Measurements from ENCODE around the gene HECTD4.
"Not testable (repeated sequence)": the region's sequence is repeated elsewhere in the genome, so short reads cannot be mapped to it uniquely, and the experiment has no call there.

HECTD4 gene

DNA sequence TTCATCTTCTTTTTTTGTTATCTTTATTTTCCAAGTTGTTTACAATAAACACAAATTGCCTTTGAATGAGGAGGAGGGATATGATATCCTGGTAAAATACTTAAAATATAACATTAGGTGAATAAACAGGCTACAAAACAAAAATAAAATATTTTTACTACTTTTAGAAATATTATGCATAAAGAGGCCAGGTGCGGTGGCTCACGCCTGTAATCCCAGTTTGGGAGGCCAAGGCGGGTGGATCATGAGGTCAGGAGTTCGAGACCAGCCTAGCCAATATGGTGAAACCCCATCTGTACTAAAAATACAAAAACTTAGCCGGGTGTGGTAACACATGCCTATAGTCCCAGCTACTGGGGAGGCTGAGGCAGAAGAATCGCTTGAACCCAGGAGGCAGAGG is 33.3 kb downstream of the HECTD4 start:
- H3K4me3 ChIP-seq (ENCODE audit: low read length); H3K4me1 ChIP-seq (ENCODE audit: control insufficient read depth, low read depth, low read length); H3K27me3 ChIP-seq (ENCODE audit: control insufficient read depth, insufficient read depth, low read length); H3K9me3 ChIP-seq (ENCODE audit: control insufficient read depth, low read depth, low read length); H3K9ac ChIP-seq (ENCODE audit: low read length); H3K27ac ChIP-seq (ENCODE audit: low read length); H3K36me3 ChIP-seq (ENCODE audit: control insufficient read depth, low read depth, low read length): not testable (repeated sequence)

DNA sequence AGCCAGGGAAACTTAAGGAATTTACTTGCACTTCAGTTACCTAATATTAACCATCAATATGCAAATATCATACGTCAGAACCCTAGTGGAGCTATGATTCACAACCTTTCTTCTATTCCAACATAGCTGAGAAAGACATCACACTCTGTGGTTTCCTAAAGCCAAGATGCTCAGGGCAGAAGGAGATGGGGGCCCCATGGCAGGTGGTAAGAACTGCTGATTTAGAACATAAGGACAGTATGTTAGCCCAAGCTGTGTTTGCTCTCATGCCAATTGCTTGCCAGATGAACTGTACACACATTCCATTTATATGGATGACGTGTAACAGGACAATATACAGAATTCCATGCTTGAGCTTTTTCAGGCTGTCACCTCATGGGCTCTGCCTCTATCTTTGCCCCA is 34.6 kb downstream of the HECTD4 start:
- no peaks in the 10 kb centered on the region for H3K27me3 ChIP-seq (ENCODE audit: control insufficient read depth, insufficient read depth, low read length)
- peaks cover 14% of the 10 kb centered on the region for H3K4me1 ChIP-seq (ENCODE audit: control insufficient read depth, low read depth, low read length)
- no peaks in the 10 kb centered on the region for H3K9me3 ChIP-seq (ENCODE audit: control insufficient read depth, low read depth, low read length)
- no peak overlapping the region for H3K4me3 ChIP-seq (ENCODE audit: low read length)
- H3K36me3 ChIP-seq (ENCODE audit: control insufficient read depth, low read depth, low read length): no peaks in the 10 kb centered on the region
- no peak overlapping the region for H3K9ac ChIP-seq (ENCODE audit: low read length)
- no peak overlapping the region for H3K27ac ChIP-seq (ENCODE audit: low read length)

DNA sequence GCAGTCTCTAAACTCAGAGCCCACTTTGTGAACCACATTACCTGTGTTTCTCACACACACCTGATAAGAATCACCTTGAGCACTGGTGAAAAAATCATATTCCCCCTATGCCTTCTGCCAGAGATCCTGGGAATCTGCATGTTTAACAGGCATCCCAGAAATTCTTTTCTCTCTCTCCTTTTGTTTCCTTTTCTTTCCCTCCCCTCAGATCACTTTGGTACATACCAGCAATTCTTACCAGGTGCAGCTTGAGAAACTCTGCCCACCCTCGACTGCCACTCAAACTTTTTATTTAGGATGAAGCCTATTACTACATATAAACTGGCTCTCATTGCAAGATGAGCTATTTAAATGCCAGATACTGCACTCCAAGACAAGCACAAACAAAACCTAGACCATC is 36.0 kb downstream of the HECTD4 start:
- Histone ChIP-seq H3K9ac (ENCODE audit: low read length) (no peak overlapping the region), H3K4me1 (ENCODE audit: control insufficient read depth, low read depth, low read length) (peaks cover 14% of the 10 kb centered on the region), H3K4me3 (ENCODE audit: low read length) (no peak overlapping the region), H3K9me3 (ENCODE audit: control insufficient read depth, low read depth, low read length) (no peaks in the 10 kb centered on the region), H3K27me3 (ENCODE audit: control insufficient read depth, insufficient read depth, low read length) (no peaks in the 10 kb centered on the region), H3K36me3 (ENCODE audit: control insufficient read depth, low read depth, low read length) (no peaks in the 10 kb centered on the region), H3K27ac (ENCODE audit: low read length) (no peak overlapping the region)

DNA sequence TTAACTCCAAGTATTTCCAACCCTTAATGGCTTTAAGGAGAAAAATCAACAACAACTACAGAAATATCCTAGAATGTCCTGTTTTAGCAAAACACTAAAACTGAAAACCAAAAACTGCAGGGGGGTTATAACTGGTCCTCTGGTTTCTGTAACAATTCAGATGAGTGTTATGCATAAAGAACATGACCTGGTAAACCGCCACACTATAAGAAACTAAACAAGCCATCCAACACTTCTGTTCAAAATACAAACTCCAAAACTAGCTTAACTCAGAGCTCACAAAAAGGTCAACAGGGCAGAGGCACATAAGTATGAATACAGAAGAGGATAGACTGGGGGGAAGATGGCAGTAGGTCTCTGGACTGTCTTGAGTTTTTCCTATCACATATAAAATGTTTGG is 38.0 kb downstream of the HECTD4 start:
- H3K9ac ChIP-seq (ENCODE audit: low read length): no peak overlapping the region
- H3K27me3 ChIP-seq (ENCODE audit: control insufficient read depth, insufficient read depth, low read length): no peaks in the 10 kb centered on the region
- H3K27ac ChIP-seq (ENCODE audit: low read length): no peak overlapping the region
- no peaks in the 10 kb centered on the region for H3K36me3 ChIP-seq (ENCODE audit: control insufficient read depth, low read depth, low read length)
- H3K4me3 ChIP-seq (ENCODE audit: low read length): no peak overlapping the region
- H3K4me1 ChIP-seq (ENCODE audit: control insufficient read depth, low read depth, low read length): peaks cover 14% of the 10 kb centered on the region
- H3K9me3 ChIP-seq (ENCODE audit: control insufficient read depth, low read depth, low read length): no peaks in the 10 kb centered on the region

DNA sequence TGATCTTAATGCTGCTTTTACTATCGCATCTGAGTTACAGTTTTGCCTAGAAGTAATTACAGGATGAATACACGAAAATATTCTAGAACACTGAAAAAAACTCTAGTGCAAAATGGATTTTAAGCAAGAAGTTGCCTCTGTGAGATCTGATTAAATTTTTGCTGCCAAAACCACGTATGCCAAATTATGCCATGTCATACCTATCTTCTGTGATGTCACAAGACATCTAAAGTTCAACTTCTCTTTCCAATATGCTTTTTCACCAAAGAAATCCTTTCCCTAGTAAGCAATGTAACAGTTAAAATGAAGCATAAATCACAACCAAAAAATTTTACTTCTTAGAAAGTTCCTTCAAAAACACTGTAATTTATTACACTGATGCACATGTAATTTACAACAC is 39.6 kb downstream of the HECTD4 start:
- Histone ChIP-seq H3K4me3 (ENCODE audit: low read length) (no peak overlapping the region), H3K9ac (ENCODE audit: low read length) (no peak overlapping the region), H3K4me1 (ENCODE audit: control insufficient read depth, low read depth, low read length) (peaks cover 14% of the 10 kb centered on the region), H3K27ac (ENCODE audit: low read length) (no peak overlapping the region), H3K9me3 (ENCODE audit: control insufficient read depth, low read depth, low read length) (no peaks in the 10 kb centered on the region), H3K36me3 (ENCODE audit: control insufficient read depth, low read depth, low read length) (no peaks in the 10 kb centered on the region), H3K27me3 (ENCODE audit: control insufficient read depth, insufficient read depth, low read length) (no peaks in the 10 kb centered on the region)

DNA sequence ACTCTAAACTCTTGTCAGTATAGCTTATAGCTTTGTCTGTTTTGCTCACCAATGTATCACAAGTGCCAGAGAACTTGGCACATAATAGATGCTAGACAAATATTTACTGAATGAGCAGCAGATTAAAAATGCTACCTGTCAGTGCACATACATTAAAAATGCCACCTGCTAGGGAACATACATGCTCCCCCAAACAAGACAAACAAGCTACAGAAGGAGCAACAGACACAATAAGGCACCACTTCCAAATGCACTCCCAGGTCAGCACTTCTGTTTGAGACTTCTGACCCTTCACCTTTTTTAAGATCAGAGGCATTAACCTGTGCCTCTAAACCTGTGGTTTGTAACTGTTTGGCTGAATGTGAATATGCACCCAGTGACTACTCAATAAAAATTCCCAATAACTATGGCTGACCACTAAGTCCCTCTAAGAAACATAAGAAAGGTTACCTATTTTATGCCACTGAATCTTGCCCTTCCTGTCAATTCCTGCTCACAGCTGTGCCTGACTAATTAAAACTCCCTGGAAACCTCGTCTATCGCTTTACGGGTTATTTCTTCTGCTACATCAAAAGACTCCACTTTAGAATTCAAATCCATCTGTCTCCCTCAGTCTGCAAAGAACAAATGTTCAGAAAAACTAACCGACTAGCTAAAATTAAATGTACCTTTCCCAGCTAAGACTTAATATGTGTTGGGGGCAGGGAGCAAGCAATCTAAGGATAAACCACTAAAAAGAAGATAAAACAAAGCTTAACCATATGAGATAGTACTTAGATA is 41.0 kb downstream of the HECTD4 start:
- H3K4me3 ChIP-seq (ENCODE audit: low read length): no peak overlapping the region
- no peaks in the 10 kb centered on the region for H3K36me3 ChIP-seq (ENCODE audit: control insufficient read depth, low read depth, low read length)
- H3K9ac ChIP-seq (ENCODE audit: low read length): no peak overlapping the region
- H3K4me1 ChIP-seq (ENCODE audit: control insufficient read depth, low read depth, low read length): peaks cover 9% of the 10 kb centered on the region
- no peaks in the 10 kb centered on the region for H3K9me3 ChIP-seq (ENCODE audit: control insufficient read depth, low read depth, low read length)
- no peaks in the 10 kb centered on the region for H3K27me3 ChIP-seq (ENCODE audit: control insufficient read depth, insufficient read depth, low read length)
- H3K27ac ChIP-seq (ENCODE audit: low read length): no peak overlapping the region

DNA sequence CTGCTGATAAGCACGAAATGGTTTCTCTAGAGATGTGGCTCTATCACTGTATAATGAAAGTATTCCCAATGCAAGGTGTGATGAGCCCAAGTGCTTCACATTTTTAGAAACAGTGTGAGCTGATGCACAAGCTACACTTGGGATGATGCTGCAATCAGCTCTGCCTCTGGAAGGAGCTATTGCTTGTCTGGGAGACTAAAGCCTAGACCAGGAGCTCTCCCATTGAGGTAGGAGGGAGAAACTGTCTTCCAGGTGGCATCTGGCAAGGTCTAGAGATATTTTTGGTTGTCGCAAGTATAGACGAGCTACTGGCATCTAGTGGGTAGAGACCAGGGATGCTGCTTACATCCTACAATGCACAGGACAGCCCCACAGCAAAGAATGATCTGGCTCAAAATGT is 42.0 kb downstream of the HECTD4 start:
- Histone ChIP-seq H3K27me3 (ENCODE audit: control insufficient read depth, insufficient read depth, low read length) (no peaks in the 10 kb centered on the region), H3K36me3 (ENCODE audit: control insufficient read depth, low read depth, low read length) (no peaks in the 10 kb centered on the region), H3K27ac (ENCODE audit: low read length) (no peak overlapping the region), H3K9ac (ENCODE audit: low read length) (no peak overlapping the region), H3K9me3 (ENCODE audit: control insufficient read depth, low read depth, low read length) (no peaks in the 10 kb centered on the region), H3K4me1 (ENCODE audit: control insufficient read depth, low read depth, low read length) (peaks cover 9% of the 10 kb centered on the region), H3K4me3 (ENCODE audit: low read length) (no peak overlapping the region)

DNA sequence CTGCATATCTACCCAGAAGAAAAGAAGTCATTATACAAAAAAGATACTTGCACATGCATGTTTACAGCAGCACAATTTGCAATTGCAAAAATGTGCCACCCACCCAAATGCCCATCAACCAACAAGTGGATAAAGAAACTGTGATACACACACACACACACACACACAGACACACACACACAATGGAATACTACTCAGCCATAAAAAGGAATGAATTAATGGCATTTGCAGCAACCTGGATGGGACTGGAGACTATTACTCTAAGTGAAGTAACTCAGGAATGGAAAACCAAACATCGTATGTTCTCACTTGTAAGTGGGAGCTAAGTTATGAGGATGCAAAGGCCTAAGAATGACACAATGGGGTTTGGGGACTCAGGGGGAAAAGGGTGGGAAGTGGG is 47.2 kb downstream of the HECTD4 start:
- H3K4me1 ChIP-seq (ENCODE audit: control insufficient read depth, low read depth, low read length); H3K36me3 ChIP-seq (ENCODE audit: control insufficient read depth, low read depth, low read length); H3K4me3 ChIP-seq (ENCODE audit: low read length); H3K9me3 ChIP-seq (ENCODE audit: control insufficient read depth, low read depth, low read length); H3K9ac ChIP-seq (ENCODE audit: low read length); H3K27me3 ChIP-seq (ENCODE audit: control insufficient read depth, insufficient read depth, low read length); H3K27ac ChIP-seq (ENCODE audit: low read length): not testable (repeated sequence)

DNA sequence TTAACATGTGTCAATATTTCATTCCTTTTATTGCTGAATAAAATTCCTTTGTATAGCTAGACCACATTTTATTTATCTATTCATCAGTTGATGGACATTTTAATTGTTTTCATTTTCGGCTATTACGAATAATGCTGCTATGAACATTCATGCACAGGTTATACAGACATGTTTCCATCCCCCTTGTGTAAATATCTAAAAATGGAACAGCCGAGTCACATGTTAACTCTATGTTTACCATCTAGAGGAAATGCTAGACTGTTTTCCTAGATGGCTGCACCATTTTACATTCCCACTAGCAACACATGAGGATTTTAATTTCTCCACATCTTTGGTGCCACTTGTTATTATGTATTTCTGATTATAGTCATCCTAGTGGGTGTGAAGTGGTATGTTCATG is 49.2 kb downstream of the HECTD4 start:
- Histone ChIP-seq H3K27me3 (ENCODE audit: control insufficient read depth, insufficient read depth, low read length) (no peaks in the 10 kb centered on the region), H3K36me3 (ENCODE audit: control insufficient read depth, low read depth, low read length) (no peaks in the 10 kb centered on the region), H3K9me3 (ENCODE audit: control insufficient read depth, low read depth, low read length) (no peaks in the 10 kb centered on the region), H3K4me1 (ENCODE audit: control insufficient read depth, low read depth, low read length) (no peaks in the 10 kb centered on the region), H3K9ac (ENCODE audit: low read length) (no peak overlapping the region), H3K4me3 (ENCODE audit: low read length) (no peak overlapping the region), H3K27ac (ENCODE audit: low read length) (no peak overlapping the region)

DNA sequence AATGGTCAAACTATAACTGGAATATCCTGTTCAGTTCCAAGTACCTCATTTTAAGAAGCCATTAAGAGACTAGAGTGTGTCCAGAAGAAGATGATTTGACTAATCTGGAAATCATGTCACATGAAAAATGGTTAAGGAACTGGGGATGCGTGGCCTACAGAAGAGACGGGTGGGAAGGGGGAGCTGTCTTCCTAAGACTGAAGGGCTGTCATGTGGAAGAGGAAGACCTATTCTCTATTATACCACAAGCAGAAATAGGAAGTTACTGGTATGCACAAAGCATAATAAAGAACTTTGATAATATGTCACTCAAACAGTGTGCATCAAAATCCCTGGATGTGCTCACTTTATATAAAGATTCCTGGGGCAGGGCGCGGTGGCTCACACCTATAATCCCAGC is 50.3 kb downstream of the HECTD4 start:
- H3K27me3 ChIP-seq (ENCODE audit: control insufficient read depth, insufficient read depth, low read length): no peaks in the 10 kb centered on the region
- H3K9ac ChIP-seq (ENCODE audit: low read length): no peak overlapping the region
- no peak overlapping the region for H3K27ac ChIP-seq (ENCODE audit: low read length)
- no peaks in the 10 kb centered on the region for H3K9me3 ChIP-seq (ENCODE audit: control insufficient read depth, low read depth, low read length)
- H3K36me3 ChIP-seq (ENCODE audit: control insufficient read depth, low read depth, low read length): no peaks in the 10 kb centered on the region
- no peak overlapping the region for H3K4me3 ChIP-seq (ENCODE audit: low read length)
- H3K4me1 ChIP-seq (ENCODE audit: control insufficient read depth, low read depth, low read length): no peaks in the 10 kb centered on the region

DNA sequence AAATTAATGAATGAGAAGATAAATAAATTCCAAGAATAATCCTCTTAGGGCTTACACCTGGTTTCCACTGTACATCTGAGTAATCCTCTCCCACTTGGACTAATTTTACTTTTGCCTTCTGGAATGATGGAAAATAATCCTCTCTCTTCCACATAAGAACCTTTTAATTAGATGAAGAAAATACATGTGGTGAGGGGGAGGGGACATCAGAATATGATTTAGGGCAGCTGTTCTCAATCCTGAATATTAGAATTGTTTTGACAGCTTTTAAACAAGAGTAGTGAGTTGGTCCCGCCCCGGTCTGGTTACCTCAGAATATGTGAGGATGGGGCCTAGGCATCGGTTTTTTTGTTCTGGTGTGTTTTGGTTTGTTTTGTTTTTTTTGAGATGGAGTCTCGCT is 51.5 kb downstream of the HECTD4 start:
- Histone ChIP-seq H3K27ac (ENCODE audit: low read length) (no peak overlapping the region), H3K27me3 (ENCODE audit: control insufficient read depth, insufficient read depth, low read length) (no peaks in the 10 kb centered on the region), H3K36me3 (ENCODE audit: control insufficient read depth, low read depth, low read length) (no peaks in the 10 kb centered on the region), H3K9ac (ENCODE audit: low read length) (no peak overlapping the region), H3K4me3 (ENCODE audit: low read length) (no peak overlapping the region), H3K9me3 (ENCODE audit: control insufficient read depth, low read depth, low read length) (no peaks in the 10 kb centered on the region), H3K4me1 (ENCODE audit: control insufficient read depth, low read depth, low read length) (no peaks in the 10 kb centered on the region)

DNA sequence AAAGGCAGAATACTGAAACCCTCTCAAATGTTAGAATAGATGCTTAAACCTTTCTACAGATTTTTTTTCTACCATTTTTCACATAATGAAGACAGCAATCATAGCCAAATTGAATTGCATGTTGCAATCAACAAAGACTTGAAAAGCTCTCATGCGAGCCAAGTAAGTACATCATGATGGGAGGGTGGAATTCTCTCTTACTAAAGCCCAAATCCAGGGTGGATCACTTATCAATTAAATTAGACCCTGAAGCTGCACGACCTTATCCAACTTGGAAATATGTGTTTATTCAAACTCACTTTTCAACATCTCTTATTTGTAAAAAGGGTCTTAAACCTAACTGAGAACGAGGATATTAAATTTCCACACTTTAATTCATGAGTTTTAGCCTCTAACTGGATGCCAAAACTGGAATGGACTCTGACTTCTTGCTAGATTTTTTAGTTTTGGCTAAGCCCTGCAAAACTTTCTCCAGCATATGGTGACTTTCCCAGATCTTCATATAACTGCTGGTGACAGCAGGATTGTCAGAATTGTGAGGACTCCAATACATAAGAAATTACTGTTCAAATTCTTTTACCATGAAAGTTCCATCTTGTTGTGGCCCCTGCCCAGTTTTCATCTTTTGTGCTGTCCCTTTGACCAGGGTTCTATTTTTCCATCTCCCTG is 53.6 kb downstream of the HECTD4 start:
- no peak overlapping the region for H3K4me3 ChIP-seq (ENCODE audit: low read length)
- H3K27ac ChIP-seq (ENCODE audit: low read length): no peak overlapping the region
- no peaks in the 10 kb centered on the region for H3K27me3 ChIP-seq (ENCODE audit: control insufficient read depth, insufficient read depth, low read length)
- H3K36me3 ChIP-seq (ENCODE audit: control insufficient read depth, low read depth, low read length): no peaks in the 10 kb centered on the region
- no peaks in the 10 kb centered on the region for H3K9me3 ChIP-seq (ENCODE audit: control insufficient read depth, low read depth, low read length)
- no peak overlapping the region for H3K9ac ChIP-seq (ENCODE audit: low read length)
- no peaks in the 10 kb centered on the region for H3K4me1 ChIP-seq (ENCODE audit: control insufficient read depth, low read depth, low read length)
